ENCODE measurements around the gene ATP6V1E1.

GRCh38 chr22:17637490-17638181, 9.1 kb upstream of the ATP6V1E1 start:
- TF ChIP-seq CTCF (IDR thresholded peaks at IDR 0.05) (no peak), EZH2 (IDR thresholded peaks at IDR 0.05; ENCODE audit: borderline replicate concordance, insufficient read depth, low read depth, low read length, poor library complexity, severe bottlenecking) (no peak)
